ENCODE results near the gene FAM209B.
A peak's percentile ranks its signal among the peaks of the same experiment; 100 is the strongest.
"Not testable (repeated sequence)": the region's sequence is repeated elsewhere in the genome, so short reads cannot be mapped to it uniquely, and the experiment has no call there.

Gene FAM209B

GRCh38 chr20:56518721-56519398 is 14.2 kb upstream of the FAM209B start:
- H3K9me3 ChIP-seq (ENCODE audit: severe bottlenecking): peaks cover 7% of the 10 kb centered on the region

GRCh38 chr20:56519551-56519950 is 13.5 kb upstream of the FAM209B start:
- Histone ChIP-seq H3K27ac (ENCODE audit: poor library complexity, severe bottlenecking) (no peak overlapping the region), H3K36me3 (ENCODE audit: low read depth) (peaks cover 48% of the 10 kb centered on the region), H3K4me1 (ENCODE audit: insufficient read depth, poor library complexity, severe bottlenecking) (no peaks in the 10 kb centered on the region), H3K4me3 (ENCODE audit: severe bottlenecking) (no peak overlapping the region), H3K27me3 (ENCODE audit: insufficient read depth, poor library complexity, severe bottlenecking) (no peaks in the 10 kb centered on the region), H3K9me3 (ENCODE audit: severe bottlenecking) (peaks cover 7% of the 10 kb centered on the region)
- no peak for TF ChIP-seq CTCF (IDR thresholded peaks at IDR 0.05; ENCODE audit: poor library complexity, severe bottlenecking)
- DNase-seq (ENCODE audit: low spot score) (peak; percentile 51), ATAC-seq (ENCODE audit: low read depth) (no peak)

More at GRCh38 chr20:56518721-56519398, 14.2 kb upstream of the FAM209B start:
- no peak for ATAC-seq (ENCODE audit: low read depth)
- no peak overlapping the region for H3K4me3 ChIP-seq (ENCODE audit: severe bottlenecking)
- DNase-seq (ENCODE audit: low spot score): peak; percentile 70
- no peaks in the 10 kb centered on the region for H3K4me1 ChIP-seq (ENCODE audit: insufficient read depth, poor library complexity, severe bottlenecking)
- H3K36me3 ChIP-seq (ENCODE audit: low read depth): peaks cover 55% of the 10 kb centered on the region
- no peak overlapping the region for H3K27ac ChIP-seq (ENCODE audit: poor library complexity, severe bottlenecking)
- no peaks in the 10 kb centered on the region for H3K27me3 ChIP-seq (ENCODE audit: insufficient read depth, poor library complexity, severe bottlenecking)
- TF ChIP-seq CTCF (IDR thresholded peaks at IDR 0.05; ENCODE audit: poor library complexity, severe bottlenecking): no peak

- Histone ChIP-seq H3K27me3 (ENCODE audit: insufficient read depth, poor library complexity, severe bottlenecking) (no peaks in the 10 kb centered on the region), H3K27ac (ENCODE audit: poor library complexity, severe bottlenecking) (no peak overlapping the region), H3K4me1 (ENCODE audit: insufficient read depth, poor library complexity, severe bottlenecking) (no peaks in the 10 kb centered on the region), H3K9me3 (ENCODE audit: severe bottlenecking) (peaks cover 7% of the 10 kb centered on the region), H3K4me3 (ENCODE audit: severe bottlenecking) (no peak overlapping the region), H3K36me3 (ENCODE audit: low read depth) (peaks cover 46% of the 10 kb centered on the region)
- DNase-seq (ENCODE audit: low spot score) (no peak), ATAC-seq (ENCODE audit: low read depth) (no peak)
- no peak for TF ChIP-seq CTCF (IDR thresholded peaks at IDR 0.05; ENCODE audit: poor library complexity, severe bottlenecking)
Measured at GRCh38 chr20:56520180-56520579, 12.9 kb upstream of the FAM209B start.

- H3K4me1 ChIP-seq (ENCODE audit: insufficient read depth, poor library complexity, severe bottlenecking); DNase-seq (ENCODE audit: low spot score); H3K4me3 ChIP-seq (ENCODE audit: severe bottlenecking); ATAC-seq (ENCODE audit: low read depth); H3K27ac ChIP-seq (ENCODE audit: poor library complexity, severe bottlenecking); H3K9me3 ChIP-seq (ENCODE audit: severe bottlenecking); H3K27me3 ChIP-seq (ENCODE audit: insufficient read depth, poor library complexity, severe bottlenecking): not testable (repeated sequence)
- H3K36me3 ChIP-seq (ENCODE audit: low read depth): peaks cover 41% of the 10 kb centered on the region
Measured at GRCh38 chr20:56520746-56521354, 12.2 kb upstream of the FAM209B start.

GRCh38 chr20:56522311-56522710 is 10.7 kb upstream of the FAM209B start:
- H3K27ac ChIP-seq (ENCODE audit: poor library complexity, severe bottlenecking): no peak overlapping the region

GRCh38 chr20:56524444-56524843 is 8.6 kb upstream of the FAM209B start, which contains the start of gene FAM209A:
TSS of gene FAM209A (plus strand) at chr20:56524744. CDS start at chr20:56524809, 65 bp downstream.
- not testable (repeated sequence) for DNase-seq (ENCODE audit: low spot score); H3K27me3 ChIP-seq (ENCODE audit: insufficient read depth, poor library complexity, severe bottlenecking); H3K27ac ChIP-seq (ENCODE audit: poor library complexity, severe bottlenecking)

More at GRCh38 chr20:56522311-56522710, 10.7 kb upstream of the FAM209B start:
- H3K4me3 ChIP-seq (ENCODE audit: severe bottlenecking): no peak overlapping the region
- H3K9me3 ChIP-seq (ENCODE audit: severe bottlenecking): peaks cover 7% of the 10 kb centered on the region
- TF ChIP-seq CTCF (IDR thresholded peaks at IDR 0.05; ENCODE audit: poor library complexity, severe bottlenecking): no peak
- ATAC-seq (ENCODE audit: low read depth) (no peak; the same call in 2 of the 3 replicates), DNase-seq (ENCODE audit: low spot score) (no peak)
- H3K36me3 ChIP-seq (ENCODE audit: low read depth): peaks cover 26% of the 10 kb centered on the region
- H3K27me3 ChIP-seq (ENCODE audit: insufficient read depth, poor library complexity, severe bottlenecking): no peaks in the 10 kb centered on the region
- H3K4me1 ChIP-seq (ENCODE audit: insufficient read depth, poor library complexity, severe bottlenecking): no peaks in the 10 kb centered on the region

More at GRCh38 chr20:56524444-56524843, 8.6 kb upstream of the FAM209B start, which contains the start of gene FAM209A:
- not testable (repeated sequence) for H3K4me3 ChIP-seq (ENCODE audit: severe bottlenecking); H3K9me3 ChIP-seq (ENCODE audit: severe bottlenecking); H3K4me1 ChIP-seq (ENCODE audit: insufficient read depth, poor library complexity, severe bottlenecking); H3K36me3 ChIP-seq (ENCODE audit: low read depth); ATAC-seq (ENCODE audit: low read depth)
